CD8-positive, alpha-beta T cell (primary cell): ENCODE data around the gene PIGT. TPM values are rescaled to one million over a fixed set of nuclear protein-coding genes. Genes with fewer than 3 reads are reported as not detected.

Experiments used
- microRNA-seq: library from miRNA; unstranded; fragments of <30 nt; microRNA quantifications from one replicate; pipeline ENCODE4 v1.2.0, GENCODE V29; 2022; ENCODE audit warnings: borderline microRNAs expressed
- total RNA-seq, 46 experiments: library from RNA in 2 of 46; stranded (reverse) in 2 of 46; gene quantifications; one replicate each; pipeline ENCODE4 v1.2.3 and lab custom pipeline; 2021 to 2026

Gene PIGT
- total RNA-seq, 2 experiments from 2014 or later = 213 to 230 TPM

Small RNAs within 50 kb of the gene (microRNA-seq; reads per million reads assigned to microRNA genes)
- not detected for gene MIR6812

Other genes with a start within 250 kb of the PIGT start
- gene PI3, start 241.2 kb upstream of the PIGT start, total RNA-seq = not detected
- not detected for gene SEMG1, start 209.1 kb upstream of the PIGT start, total RNA-seq
- gene SEMG2, start 194.8 kb upstream of the PIGT start, total RNA-seq = not detected
- gene SLPI, start 161.6 kb upstream of the PIGT start, total RNA-seq = not detected
- gene RBPJL, start 109.3 kb upstream of the PIGT start, total RNA-seq = not detected
- gene MATN4, start 107.8 kb upstream of the PIGT start, total RNA-seq = not detected
- gene SDC4, start 67.7 kb upstream of the PIGT start, total RNA-seq = 1 to 10 TPM; 1.1 TPM
- gene SYS1, start 53.0 kb upstream of the PIGT start, total RNA-seq = 100 to 1,000 TPM; 111 to 116 TPM
- under 1 TPM in 1 of 2 experiments, not detected in 1; 0.31 TPM for gene TP53TG5, start 37.8 kb upstream of the PIGT start, total RNA-seq
- 10 to 100 TPM; 25.0 to 27.6 TPM for gene DBNDD2, start 7.9 kb upstream of the PIGT start, total RNA-seq
- not detected for gene WFDC2, start 53.6 kb downstream of the PIGT start, total RNA-seq
- gene SPINT3, start 99.5 kb downstream of the PIGT start, total RNA-seq = not detected
- gene WFDC6, start 123.3 kb downstream of the PIGT start, total RNA-seq = not detected
- not detected for gene EPPIN, start 131.3 kb downstream of the PIGT start, total RNA-seq
- not detected for gene WFDC8, start 163.1 kb downstream of the PIGT start, total RNA-seq
- gene WFDC10A, start 213.6 kb downstream of the PIGT start, total RNA-seq = not detected
- not detected for gene WFDC9, start 215.1 kb downstream of the PIGT start, total RNA-seq